Retinal pigment epithelial cell (primary cell): ENCODE results near the gene C10orf90.

Experiments
- DNase-seq: peaks from one replicate; pipeline ENCODE4 v3.0.0-alpha.2; 2010; ENCODE audit warnings: low read depth
- H3K4me3 ChIP-seq: 2 replicates; pipeline ENCODE4 v1.5.1; 2011; ENCODE audit warnings: mild to moderate bottlenecking, low read length, control low read depth, moderate library complexity
- CTCF ChIP-seq: conservative IDR thresholded peaks from 2 replicates; pipeline ENCODE4 v1.5.1; 2011; ENCODE audit warnings: low read depth, low read length, control low read depth, inconsistent platforms

The C10orf90 gene

GRCh38 chr10:126536656-126537055 lies 133.8 kb downstream of the C10orf90 start:
- no peak overlapping the region for H3K4me3 ChIP-seq
- no peak for TF ChIP-seq CTCF
- no peak for DNase-seq

DNA sequence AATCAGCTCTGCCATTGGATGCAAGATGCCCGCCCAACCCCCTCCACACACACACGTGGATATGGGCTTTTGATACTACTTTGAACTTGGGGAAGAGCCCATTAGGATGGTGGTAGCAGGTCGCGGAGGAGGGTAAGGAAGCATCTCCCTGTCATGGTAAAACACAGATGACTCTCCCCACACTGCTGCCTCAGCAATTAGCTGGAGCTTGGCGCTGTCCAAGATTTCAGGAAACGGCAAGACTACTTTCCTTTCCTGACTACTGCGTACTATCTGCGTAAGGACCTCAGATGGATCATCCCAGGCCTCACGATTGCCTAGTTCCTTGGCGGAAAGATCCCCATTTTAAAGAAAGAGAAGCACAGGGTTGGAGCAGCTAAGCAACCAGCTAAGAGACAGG lies 134.3 kb downstream of the C10orf90 start:
- TF ChIP-seq CTCF = no peak
- DNase-seq = no peak

GRCh38 chr10:126533644-126534043 lies 136.8 kb downstream of the C10orf90 start:
- no peak for DNase-seq
- no peak overlapping the region for H3K4me3 ChIP-seq
- no peak for TF ChIP-seq CTCF

More for the DNA sequence above, 134.3 kb downstream of the C10orf90 start:
- H3K4me3 ChIP-seq = no peak overlapping the region

- H3K4me3 ChIP-seq = no peak overlapping the region
- no peak for TF ChIP-seq CTCF
- no peak for DNase-seq
Measured at GRCh38 chr10:126528315-126528835, 142.1 kb downstream of the C10orf90 start.

- no peak for DNase-seq
- no peak overlapping the region for H3K4me3 ChIP-seq
- no peak for TF ChIP-seq CTCF
Measured at GRCh38 chr10:126527645-126528314, 142.7 kb downstream of the C10orf90 start.

GRCh38 chr10:126525326-126525725 lies 145.2 kb downstream of the C10orf90 start:
- TF ChIP-seq CTCF = no peak
- DNase-seq = no peak
- no peak overlapping the region for H3K4me3 ChIP-seq

DNA sequence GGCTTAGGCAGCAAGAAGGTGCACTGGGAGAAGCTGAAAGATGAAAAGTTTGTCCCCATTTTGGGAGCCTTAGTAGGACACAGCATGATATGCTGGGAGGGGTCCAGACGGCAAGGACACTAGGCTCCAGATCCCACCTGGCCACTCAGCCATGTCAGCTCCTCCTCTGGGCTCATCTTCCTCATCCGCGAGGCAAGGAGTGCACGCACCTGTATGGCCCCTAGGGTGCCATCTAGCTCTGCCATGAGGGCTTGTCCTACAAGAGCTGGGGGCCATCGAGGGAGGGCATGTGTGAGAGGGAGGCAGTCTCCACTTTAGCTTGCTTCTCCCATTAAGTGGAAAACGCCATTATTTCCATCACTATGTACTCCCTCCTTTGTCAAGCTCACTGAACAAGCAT lies 146.0 kb downstream of the C10orf90 start:
- no peak for TF ChIP-seq CTCF
- no peak overlapping the region for H3K4me3 ChIP-seq
- DNase-seq = no peak
